WERI-Rb-1 (cell line): ENCODE measurements around the gene PRKRA.

ENCODE experiments used
- DNase-seq: peaks from one replicate; pipeline ENCODE4 v3.0.0-alpha.2; 2020
- H3K27ac ChIP-seq: fragments of 250-450 bp; sonication (Bioruptor Pico); 2 replicates; pipeline ENCODE4 v1.5.1; 2020; ENCODE audit warnings: mild to moderate bottlenecking, moderate library complexity
- H3K27me3 ChIP-seq: fragments of 250-450 bp; sonication (Bioruptor Pico); 2 replicates; pipeline ENCODE4 v1.5.1; 2021; ENCODE audit warnings: mild to moderate bottlenecking, low read depth, moderate library complexity; ENCODE audit not compliant: insufficient read depth, severe bottlenecking
- H3K36me3 ChIP-seq: fragments of 250-450 bp; sonication (Bioruptor Pico); 2 replicates; pipeline ENCODE4 v1.5.1; 2020; ENCODE audit warnings: mild to moderate bottlenecking, moderate library complexity
- H3K4me3 ChIP-seq: 2 replicates; pipeline ENCODE4 v1.5.1; 2011; ENCODE audit warnings: low read depth, mild to moderate bottlenecking, control low read depth, low read length
- H3K9me3 ChIP-seq: fragments of 250-450 bp; sonication (Bioruptor Pico); 2 replicates; pipeline ENCODE4 v1.5.1; 2021; ENCODE audit warnings: mild to moderate bottlenecking, moderate library complexity; ENCODE audit not compliant: severe bottlenecking
- CTCF ChIP-seq: IDR thresholded peaks from 2 replicates; pipeline ENCODE4 v1.5.1; 2011; ENCODE audit warnings: low read depth, mild to moderate bottlenecking, control low read depth, inconsistent platforms, low read length

The PRKRA gene

DNA sequence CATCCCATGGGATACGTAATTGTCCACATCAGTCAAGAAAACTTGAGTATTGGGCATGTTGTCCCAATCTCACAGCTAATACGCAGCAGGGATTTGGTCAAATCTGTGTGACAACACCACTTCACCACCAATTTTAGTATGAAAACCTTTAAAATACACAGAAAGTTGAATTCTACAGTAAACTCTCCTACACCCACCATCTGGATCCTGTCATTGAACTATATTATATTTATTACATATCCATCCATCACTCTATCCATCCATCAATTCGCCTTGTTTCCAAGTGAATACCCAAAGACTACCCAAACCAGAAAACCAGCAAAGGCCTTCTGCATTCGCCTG, 28.3 kb upstream of the PRKRA start:
- TF ChIP-seq CTCF, result no peak
- no peak overlapping the region; the same call in 1 of the 2 replicates for H3K27ac ChIP-seq
- DNase-seq, result no peak

GRCh38 chr2:178478439-178479274, 27.7 kb upstream of the PRKRA start, which contains the start of gene FKBP7:
TSS of gene FKBP7 (minus strand) at chr2:178478600. CDS start at chr2:178478499, 101 bp downstream.
- Histone ChIP-seq H3K27me3 (no peaks in the 10 kb centered on the region), H3K27ac (peak within 1 kb of the TSS; percentile 76), H3K9me3 (no peaks in the 10 kb centered on the region), H3K4me3 (peak within 1 kb of the TSS; percentile 68), H3K36me3 (no peaks in the 10 kb centered on the region)
- TF ChIP-seq CTCF, result peak; percentile 65
- DNase-seq, result peak; percentile 80

More for the DNA sequence above, 28.3 kb upstream of the PRKRA start:
- Histone ChIP-seq H3K4me3 (no peak overlapping the region), H3K27me3 (no peaks in the 10 kb centered on the region), H3K36me3 (no peaks in the 10 kb centered on the region), H3K9me3 (no peaks in the 10 kb centered on the region)

DNA sequence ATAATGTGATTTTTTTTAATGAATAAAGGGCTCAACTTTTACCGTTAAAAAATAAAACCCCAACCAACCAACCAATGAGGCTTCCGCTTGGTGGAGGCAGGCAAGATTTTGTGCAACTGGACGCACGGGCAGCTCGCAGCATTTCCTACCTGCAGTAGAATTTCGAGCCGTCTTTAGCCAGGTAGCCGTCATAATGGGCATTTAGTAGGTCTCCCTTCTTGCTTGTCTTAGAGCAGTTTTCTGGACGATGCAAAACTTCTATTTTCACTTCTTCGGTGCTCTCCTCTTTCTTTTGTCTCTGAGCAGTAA, 27.1 kb upstream of the PRKRA start:
- peaks cover 3% of the 10 kb centered on the region; the same call in 1 of the 2 replicates for H3K36me3 ChIP-seq
- no peak for DNase-seq
- no peaks in the 10 kb centered on the region for H3K27me3 ChIP-seq
- TF ChIP-seq CTCF, result no peak
- H3K27ac ChIP-seq, result peak overlapping the region; percentile 76
- H3K4me3 ChIP-seq, result peak overlapping the region; percentile 68
- no peaks in the 10 kb centered on the region for H3K9me3 ChIP-seq

DNA sequence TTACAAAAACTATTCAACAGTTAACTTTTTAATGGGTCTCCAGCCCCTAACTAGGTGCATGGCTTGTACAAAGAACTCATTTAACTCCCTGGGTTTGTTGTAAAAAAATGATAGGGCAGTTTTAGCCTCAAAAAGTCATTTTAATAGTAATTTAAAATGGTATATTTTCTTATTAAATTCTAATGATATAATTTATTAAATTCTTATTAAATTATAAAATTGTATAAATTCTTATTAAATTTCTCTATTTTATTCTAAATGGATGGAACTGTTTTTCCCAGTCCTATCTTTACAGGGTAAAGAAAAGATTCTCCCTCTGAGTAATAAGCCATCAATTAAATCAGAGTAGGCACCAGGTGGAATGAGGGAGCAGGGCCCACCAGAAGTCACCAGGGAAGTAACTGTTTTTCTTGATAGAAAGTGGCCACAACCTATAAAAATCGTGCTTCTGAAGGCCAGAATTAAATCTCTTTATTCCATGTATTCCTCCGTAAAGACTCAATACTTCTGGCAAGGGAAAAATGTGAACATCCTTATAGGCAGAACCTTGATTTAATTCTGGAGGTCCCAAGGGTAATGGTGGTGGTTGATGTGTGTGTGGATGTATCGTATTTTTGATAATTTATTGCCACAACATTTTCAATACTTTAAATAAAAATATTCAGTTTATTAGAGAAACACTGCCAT, 26.6 kb upstream of the PRKRA start:
- H3K27ac ChIP-seq, result peak overlapping the region; percentile 76
- H3K4me3 ChIP-seq, result peak overlapping the region; percentile 68
- DNase-seq, result no peak
- H3K9me3 ChIP-seq, result no peaks in the 10 kb centered on the region
- H3K27me3 ChIP-seq, result no peaks in the 10 kb centered on the region
- no peak for TF ChIP-seq CTCF
- peaks cover 5% of the 10 kb centered on the region; the same call in 1 of the 2 replicates for H3K36me3 ChIP-seq

- DNase-seq, result no peak
- Histone ChIP-seq H3K27me3 (no peaks in the 10 kb centered on the region), H3K36me3 (peaks cover 5% of the 10 kb centered on the region; the same call in 1 of the 2 replicates), H3K27ac (no peak overlapping the region), H3K4me3 (no peak overlapping the region), H3K9me3 (no peaks in the 10 kb centered on the region)
- TF ChIP-seq CTCF, result no peak
These were observed 25.5 kb upstream of the PRKRA start for GRCh38 chr2:178476477-178476876.
